Thyroid gland (tissue), 4 donors: ENCODE data around the gene GALK1. TPM values are rescaled to one million over a fixed set of nuclear protein-coding genes. Genes with fewer than 3 reads are reported as not detected.

Source experiments
- DNase-seq, 2 donors: peaks; one replicate each; pipeline ENCODE4 v3.0.0-alpha.2; 2019
- H3K27ac ChIP-seq, 3 donors: fragments of 200-600 bp; sonication (generic); 1 replicate in 2 of 3; 2 replicates in 1 of 3; pipeline ENCODE4 v1.5.1; 2016 to 2019; ENCODE audit warnings: mild to moderate bottlenecking in 1 of 3, moderate library complexity in 1 of 3
- H3K27me3 ChIP-seq: fragments of 200-600 bp; sonication (generic); one replicate; pipeline ENCODE4 v1.5.1; 2019
- H3K36me3 ChIP-seq, 2 donors: fragments of 200-600 bp; sonication (generic); one replicate each; pipeline ENCODE4 v1.5.1; 2016 to 2019
- H3K4me1 ChIP-seq, 2 donors: fragments of 200-600 bp; sonication (generic); one replicate each; pipeline ENCODE4 v1.5.1; 2017 to 2019
- H3K4me3 ChIP-seq, 3 donors: fragments of 200-600 bp; sonication (generic); replicated peaks in 1 of 3; 1 replicate in 2 of 3; 2 replicates in 1 of 3; pipeline ENCODE4 v1.5.1; 2016; ENCODE audit warnings: mild to moderate bottlenecking in 1 of 3
- H3K9me3 ChIP-seq: fragments of 200-600 bp; sonication (generic); one replicate; pipeline ENCODE4 v1.5.1; 2017
- CTCF ChIP-seq, 6 experiments: fragments of 200-600 bp in 3 of 6; fragments of 450-650 bp in 3 of 6; sonication (generic) in 3 of 6; IDR thresholded peaks; one replicate each; pipeline ENCODE4 v1.5.1; 2016 to 2019; ENCODE audit warnings: antibody characterized with exemption in 6 of 6, mild to moderate bottlenecking in 2 of 6, inconsistent platforms in 1 of 6, moderate library complexity in 1 of 6
- POLR2A ChIP-seq, 2 donors: fragments of 450-650 bp; IDR thresholded peaks; one replicate each; pipeline ENCODE4 v1.6.1; 2017; ENCODE audit warnings: antibody characterized with exemption in 2 of 2, mild to moderate bottlenecking in 2 of 2, moderate library complexity in 1 of 2
- WGBS, 2 donors: methylation state at CpG; one replicate each; pipeline ENCODE4 v1.1.5; 2017; 5-methylcytosine and 5-hydroxymethylcytosine counted together
- intact Hi-C: fragments of 100-400 bp; cut with DNase I; formaldehyde crosslinking; loops from one replicate; pipeline ENCODE4 v1.15.1; 2023
- total RNA-seq, 4 donors: library from RNA; depleted of rRNA; stranded (reverse); fragments of >200 nt; gene quantifications; one replicate each; pipeline ENCODE4 v1.2.3, GENCODE V29; 2016

GALK1 gene
- total RNA-seq, 4 donors from 2014 or later = 15.4 to 28.5 (median 24.9) TPM

- no peaks in the 10 kb centered on the region for H3K27me3 ChIP-seq
- no peak overlapping the region for H3K4me3 ChIP-seq
- 68 to 83% methylated on average over 7 to 10 of the region's 18 CpGs for WGBS, 2 donors
Measured at GRCh38 chr17:75723171-75723930, 41.6 kb downstream of the GALK1 start.

GRCh38 chr17:75722542-75723095, 42.4 kb downstream of the GALK1 start:
- no peaks in the 10 kb centered on the region for H3K36me3 ChIP-seq
- 86% methylated on average over 4 to 9 of the region's 9 CpGs for WGBS, 2 donors
- H3K4me1 ChIP-seq = peaks cover 11 to 12% of the 10 kb centered on the region in 2 donors
- no peak for DNase-seq
- no peaks in the 10 kb centered on the region for H3K9me3 ChIP-seq
- no peaks in the 10 kb centered on the region for H3K27me3 ChIP-seq
- H3K27ac ChIP-seq = peak overlapping the region in 1 of 3 donors; percentile 70
- TF ChIP-seq POLR2A (IDR thresholded peaks at IDR 0.05) = no peak
- TF ChIP-seq CTCF (IDR thresholded peaks at IDR 0.05) = no peak
- H3K4me3 ChIP-seq = no peak overlapping the region
- intact Hi-C loops = no loop called here

More at GRCh38 chr17:75723171-75723930, 41.6 kb downstream of the GALK1 start:
- no peak for DNase-seq
- no peak for TF ChIP-seq CTCF (IDR thresholded peaks at IDR 0.05)
- no peak for TF ChIP-seq POLR2A (IDR thresholded peaks at IDR 0.05)
- Histone ChIP-seq H3K27ac (no peak overlapping the region), H3K9me3 (no peaks in the 10 kb centered on the region), H3K4me1 (peaks cover 11 to 12% of the 10 kb centered on the region in 2 donors), H3K36me3 (no peaks in the 10 kb centered on the region)
- intact Hi-C loops = no loop called here

GRCh38 chr17:75722076-75722475, 42.9 kb downstream of the GALK1 start:
- intact Hi-C loops = no loop called here
- no peak for TF ChIP-seq POLR2A (IDR thresholded peaks at IDR 0.05)
- TF ChIP-seq CTCF (IDR thresholded peaks at IDR 0.05) = no peak
- H3K4me1 ChIP-seq = peaks cover 11 to 12% of the 10 kb centered on the region in 2 donors
- no peaks in the 10 kb centered on the region for H3K36me3 ChIP-seq
- peak overlapping the region in 2 of 3 donors; percentile 50 to 70 for H3K27ac ChIP-seq
- no peaks in the 10 kb centered on the region for H3K27me3 ChIP-seq
- 77 to 86% methylated on average over 5 of the region's 5 CpGs for WGBS, 2 donors
- no peaks in the 10 kb centered on the region for H3K9me3 ChIP-seq
- peak overlapping the region in 1 of 3 donors; percentile 57 for H3K4me3 ChIP-seq
- no peak for DNase-seq

- Histone ChIP-seq H3K4me3 (peak overlapping the region in 2 of 3 donors; percentile 25 to 57), H3K27ac (peak overlapping the region in 2 of 3 donors; percentile 50 to 70), H3K9me3 (no peaks in the 10 kb centered on the region), H3K4me1 (peaks cover 11 to 12% of the 10 kb centered on the region in 2 donors), H3K27me3 (no peaks in the 10 kb centered on the region), H3K36me3 (no peaks in the 10 kb centered on the region)
- intact Hi-C loops = no loop called here
- TF ChIP-seq POLR2A (IDR thresholded peaks at IDR 0.05) (no peak), CTCF (IDR thresholded peaks at IDR 0.05) (no peak)
- WGBS, 2 donors = 42 to 59% methylated on average over 3 to 9 of the region's 33 CpGs
- DNase-seq = peak; percentile 9 to 21
Measured at GRCh38 chr17:75721463-75722011, 43.5 kb downstream of the GALK1 start.
